Measurements from ENCODE around the gene LIN54. TPM values are rescaled to one million over a fixed set of nuclear protein-coding genes. Genes with fewer than 3 reads are reported as not detected.
A peak's percentile ranks its signal among the peaks of the same experiment; 100 is the strongest.
"Not testable (repeated sequence)": the region's sequence is repeated elsewhere in the genome, so short reads cannot be mapped to it uniquely, and the experiment has no call there.

The LIN54 gene
- 10 to 100 TPM; 40.2 to 42.1 TPM for total RNA-seq

DNA sequence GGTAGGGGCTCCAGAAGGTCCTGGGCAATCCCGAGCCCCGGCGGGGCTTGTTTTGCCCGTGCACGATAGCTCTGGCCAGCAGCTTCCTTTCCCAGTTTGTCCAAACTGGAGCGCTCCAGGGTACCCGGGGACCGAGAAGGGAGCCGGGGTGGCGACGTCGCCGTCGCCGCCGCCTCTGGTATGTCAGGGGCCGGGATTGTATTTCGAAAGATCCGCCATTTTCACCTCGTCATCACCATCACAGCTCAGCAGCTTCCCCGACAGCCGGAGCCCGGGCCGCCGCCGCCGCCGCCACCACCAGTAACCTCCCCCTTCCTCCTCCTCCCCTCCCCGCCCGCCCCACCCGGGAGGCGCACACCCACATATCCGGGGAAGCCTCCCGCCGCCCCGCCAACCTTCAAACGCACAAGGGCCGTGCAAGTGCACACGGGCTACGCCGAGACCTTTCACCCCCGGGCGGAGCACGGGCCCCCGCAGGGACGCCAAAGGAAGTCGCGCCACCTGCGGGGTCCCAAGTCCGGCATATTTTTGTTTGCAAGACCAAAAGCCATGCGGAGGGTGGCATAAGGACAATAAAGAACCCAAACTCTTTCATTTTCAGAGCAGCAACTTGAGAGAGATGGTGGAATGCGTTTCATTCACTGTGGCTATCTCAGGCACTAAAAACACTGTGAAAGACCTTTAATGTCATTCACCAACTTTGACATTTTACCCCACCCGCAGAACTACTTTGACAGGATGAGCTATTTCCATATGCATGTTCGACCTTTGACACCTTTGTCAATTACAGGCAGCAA is at the start of gene LIN54:
Gene LIN54, minus strand, starts transcription at position 302 of the 797 bp plus-strand sequence. CDS start 25,979 bp downstream, outside the sequence.
- Mint-ChIP-seq H3K27me3 (ENCODE audit: low read depth) (no peaks in the 10 kb centered on the region), H3K27ac (peak within 1 kb of the TSS; percentile 92), H3K4me3 (peak within 1 kb of the TSS; percentile 91), H3K36me3 (ENCODE audit: low read depth) (peaks cover 31% of the 10 kb centered on the region), H3K4me1 (ENCODE audit: low read depth) (peaks cover 40% of the 10 kb centered on the region), H3K9me3 (ENCODE audit: insufficient read depth) (no peaks in the 10 kb centered on the region)
- ATAC-seq, result peak; percentile 61
- ChIA-PET CTCF (interaction anchor here (0.7 to 3.9 kb wide), 13 partner anchors 10 to 582 kb away, joined by 3 to 34 read pairs (median 5); partner anchors contain the start of genes COPS4, COQ2 and THAP9), POLR2A (interaction anchor here (0.6 to 4.0 kb wide), 11 partner anchors 21 to 638 kb away, joined by 3 to 63 read pairs (median 4); partner anchors contain the start of genes COPS4, COQ2 and THAP9)
- DNase-seq, result peak; percentile 94

- POLR2A ChIA-PET, result no interaction called here
- CTCF ChIA-PET, result interaction anchor here (1.0 to 7.5 kb wide), 8 partner anchors 20 to 227 kb away, joined by 3 to 47 read pairs (median 4); partner anchors contain the start of genes COPS4 and PLAC8
- Mint-ChIP-seq H3K4me3 (no peak overlapping the region), H3K4me1 (ENCODE audit: low read depth) (no peaks in the 10 kb centered on the region), H3K36me3 (ENCODE audit: low read depth) (peaks cover 32% of the 10 kb centered on the region), H3K27me3 (ENCODE audit: low read depth) (no peaks in the 10 kb centered on the region), H3K27ac (no peak overlapping the region), H3K9me3 (ENCODE audit: insufficient read depth) (no peaks in the 10 kb centered on the region)
- ATAC-seq (no peak), DNase-seq (peak; percentile 41)
These were observed 44.3 kb upstream of the LIN54 start for GRCh38 chr4:83054928-83055327.

DNA sequence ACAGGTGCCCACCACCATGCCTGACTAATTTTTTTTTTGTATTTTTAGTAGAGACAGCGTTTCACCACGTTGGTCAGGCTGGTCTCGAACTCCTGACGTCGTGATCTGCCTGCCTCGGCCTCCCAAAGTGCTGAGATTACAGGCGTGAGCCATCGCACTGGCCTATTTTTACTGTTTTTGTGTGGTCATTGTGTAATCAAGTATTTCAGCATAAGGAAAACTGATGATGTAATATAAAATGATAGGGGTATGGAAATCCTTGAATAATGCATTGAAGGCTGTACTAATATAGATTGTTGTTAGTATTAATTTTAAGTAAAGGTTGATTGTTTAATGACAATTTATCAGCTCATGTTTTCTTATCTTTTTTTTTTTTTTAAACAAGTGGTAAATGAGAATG is 38.2 kb upstream of the LIN54 start:
- H3K4me3 Mint-ChIP-seq; H3K27ac Mint-ChIP-seq; POLR2A ChIA-PET; DNase-seq; H3K4me1 Mint-ChIP-seq (ENCODE audit: low read depth); ATAC-seq; H3K9me3 Mint-ChIP-seq (ENCODE audit: insufficient read depth); H3K27me3 Mint-ChIP-seq (ENCODE audit: low read depth): not testable (repeated sequence)
- CTCF ChIA-PET, result interaction anchor here (1.2 kb wide), 1 partner anchor 232 kb away, joined by 4 read pairs; no protein-coding TSS in a partner anchor
- peaks cover 26% of the 10 kb centered on the region for H3K36me3 Mint-ChIP-seq (ENCODE audit: low read depth)

- POLR2A ChIA-PET, result interaction anchor here (1.0 kb wide), 1 partner anchor 12 kb away, joined by 5 read pairs; the partner anchor contains the start of gene COPS4
- H3K27ac Mint-ChIP-seq, result no peak overlapping the region
These were observed 36.3 kb upstream of the LIN54 start for GRCh38 chr4:83046693-83047473.

GRCh38 chr4:83043801-83044407 is 33.3 kb upstream of the LIN54 start:
- peaks cover 15% of the 10 kb centered on the region for H3K36me3 Mint-ChIP-seq (ENCODE audit: low read depth)
- H3K27ac Mint-ChIP-seq, result no peak overlapping the region
- peaks cover 13% of the 10 kb centered on the region for H3K4me1 Mint-ChIP-seq (ENCODE audit: low read depth)
- DNase-seq (no peak), ATAC-seq (no peak)
- ChIA-PET CTCF (no interaction called here), POLR2A (no interaction called here)
- H3K27me3 Mint-ChIP-seq (ENCODE audit: low read depth), result no peaks in the 10 kb centered on the region
- no peak overlapping the region for H3K4me3 Mint-ChIP-seq
- H3K9me3 Mint-ChIP-seq (ENCODE audit: insufficient read depth), result no peaks in the 10 kb centered on the region

More at GRCh38 chr4:83046693-83047473, 36.3 kb upstream of the LIN54 start:
- Mint-ChIP-seq H3K4me3 (no peak overlapping the region), H3K27me3 (ENCODE audit: low read depth) (no peaks in the 10 kb centered on the region), H3K4me1 (ENCODE audit: low read depth) (peaks cover 9% of the 10 kb centered on the region), H3K36me3 (ENCODE audit: low read depth) (peaks cover 21% of the 10 kb centered on the region), H3K9me3 (ENCODE audit: insufficient read depth) (no peaks in the 10 kb centered on the region)
- no peak for DNase-seq
- no peak for ATAC-seq
- CTCF ChIA-PET, result interaction anchor here (0.9 to 1.1 kb wide), 2 partner anchors 235 to 237 kb away, joined by 3 read pairs; partner anchors contain the start of gene COQ2

DNA sequence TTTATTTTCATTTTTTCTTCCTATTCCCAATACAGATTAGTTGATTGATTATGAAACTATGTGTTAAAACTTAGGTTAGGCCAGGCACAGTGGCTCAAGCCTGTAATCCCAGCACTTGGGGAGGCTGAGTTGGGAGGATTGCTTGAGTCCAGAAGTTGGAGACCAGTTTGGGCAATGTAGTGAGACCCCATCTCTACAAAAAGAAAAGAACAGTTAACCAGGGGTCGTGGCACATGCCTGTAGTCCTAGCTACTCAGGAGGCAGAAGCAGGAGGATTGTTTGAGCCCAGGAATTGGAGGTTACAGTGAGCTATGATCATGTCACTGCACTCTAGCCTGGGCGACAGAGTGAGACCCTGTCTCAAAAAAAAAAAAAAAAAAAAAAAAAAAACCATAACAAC is 32.5 kb upstream of the LIN54 start:
- H3K27me3 Mint-ChIP-seq (ENCODE audit: low read depth); H3K27ac Mint-ChIP-seq; H3K9me3 Mint-ChIP-seq (ENCODE audit: insufficient read depth); CTCF ChIA-PET; POLR2A ChIA-PET; H3K4me3 Mint-ChIP-seq; ATAC-seq; DNase-seq: not testable (repeated sequence)
- H3K4me1 Mint-ChIP-seq (ENCODE audit: low read depth), result peaks cover 13% of the 10 kb centered on the region
- peaks cover 16% of the 10 kb centered on the region for H3K36me3 Mint-ChIP-seq (ENCODE audit: low read depth)

- Mint-ChIP-seq H3K27ac (no peak overlapping the region), H3K27me3 (ENCODE audit: low read depth) (no peaks in the 10 kb centered on the region), H3K36me3 (ENCODE audit: low read depth) (peaks cover 14% of the 10 kb centered on the region), H3K9me3 (ENCODE audit: insufficient read depth) (no peaks in the 10 kb centered on the region), H3K4me3 (no peak overlapping the region), H3K4me1 (ENCODE audit: low read depth) (peaks cover 28% of the 10 kb centered on the region)
- no peak for DNase-seq
- ChIA-PET CTCF (no interaction called here), POLR2A (no interaction called here)
- ATAC-seq, result no peak
These were observed 29.6 kb upstream of the LIN54 start for GRCh38 chr4:83040269-83040668.

- Mint-ChIP-seq H3K4me1 (ENCODE audit: low read depth) (peaks cover 24% of the 10 kb centered on the region), H3K36me3 (ENCODE audit: low read depth) (peaks cover 15% of the 10 kb centered on the region), H3K9me3 (ENCODE audit: insufficient read depth) (no peaks in the 10 kb centered on the region), H3K4me3 (peak overlapping the region; percentile 29), H3K27ac (no peak overlapping the region), H3K27me3 (ENCODE audit: low read depth) (no peaks in the 10 kb centered on the region)
- DNase-seq, result no peak
- no peak for ATAC-seq
- ChIA-PET POLR2A (interaction anchor here (1.1 kb wide), 1 partner anchor 247 kb away, joined by 3 read pairs; the partner anchor contains the start of gene COQ2), CTCF (interaction anchor here (0.8 to 2.0 kb wide), 8 partner anchors 9 to 246 kb away, joined by 3 to 6 read pairs (median 4); no protein-coding TSS in a partner anchor)
These were observed 26.5 kb upstream of the LIN54 start for GRCh38 chr4:83036991-83037665.

- ATAC-seq (peak; percentile 99), DNase-seq (peak; percentile 98)
- ChIA-PET POLR2A (interaction anchor here (0.5 to 3.7 kb wide), 24 partner anchors 12 to 661 kb away, joined by 3 to 63 read pairs (median 3); partner anchors contain the start of genes COQ2, HELQ, HNRNPD and LIN54), CTCF (interaction anchor here (0.5 to 1.4 kb wide), 27 partner anchors 10 to 605 kb away, joined by 3 to 34 read pairs (median 4); partner anchors contain the start of genes COQ2 and LIN54)
- peak within 1 kb of the TSS; percentile 91 for H3K4me3 Mint-ChIP-seq
- peaks cover 24% of the 10 kb centered on the region for H3K4me1 Mint-ChIP-seq (ENCODE audit: low read depth)
- H3K9me3 Mint-ChIP-seq (ENCODE audit: insufficient read depth), result no peaks in the 10 kb centered on the region
- peaks cover 7% of the 10 kb centered on the region for H3K36me3 Mint-ChIP-seq (ENCODE audit: low read depth)
- H3K27me3 Mint-ChIP-seq (ENCODE audit: low read depth), result peaks cover 5% of the 10 kb centered on the region
- H3K27ac Mint-ChIP-seq, result peak within 1 kb of the TSS; percentile 98
These were observed 24.2 kb upstream of the LIN54 start, which contains the start of gene COPS4 for GRCh38 chr4:83034630-83035494. COPS4 (plus strand) TSS chr4:83035183; CDS start chr4:83035225, 42 bp downstream.

DNA sequence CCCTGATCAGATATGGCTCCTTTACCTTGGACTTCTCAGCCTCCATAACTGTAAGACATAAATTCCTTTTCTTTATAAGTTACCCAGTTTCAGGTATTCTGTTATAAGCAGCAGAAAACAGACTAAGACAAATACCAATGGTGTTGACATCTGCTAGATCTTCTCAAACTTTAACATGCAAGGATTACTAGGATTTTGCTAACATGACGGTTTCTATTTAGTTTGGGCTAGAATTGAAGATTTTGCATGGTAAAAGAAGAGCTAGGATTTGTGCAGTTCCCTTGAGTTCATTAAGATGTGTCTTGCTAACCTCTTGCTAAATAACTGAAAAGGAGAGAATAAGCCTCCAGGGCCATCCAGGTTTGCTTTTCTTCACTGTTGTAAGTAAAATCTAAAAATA is 19.1 kb upstream of the LIN54 start:
- ATAC-seq, result no peak
- Mint-ChIP-seq H3K27ac (no peak overlapping the region), H3K9me3 (ENCODE audit: insufficient read depth) (peaks cover 11% of the 10 kb centered on the region), H3K36me3 (ENCODE audit: low read depth) (peaks cover 5% of the 10 kb centered on the region), H3K27me3 (ENCODE audit: low read depth) (peaks cover 16% of the 10 kb centered on the region), H3K4me3 (no peak overlapping the region), H3K4me1 (ENCODE audit: low read depth) (peaks cover 2% of the 10 kb centered on the region)
- ChIA-PET CTCF (interaction anchor here (0.9 to 1.1 kb wide), 2 partner anchors 8 to 16 kb away, joined by 3 to 4 read pairs; no protein-coding TSS in a partner anchor), POLR2A (no interaction called here)
- no peak for DNase-seq
